Activated B cell treated with CpG ODN at 0.5 μM for 24 hours (primary cell): ENCODE results near the gene CFAP97. TPM values are rescaled to one million over a fixed set of nuclear protein-coding genes. Genes with fewer than 3 reads are reported as not detected.

Experiments
- ATAC-seq: fragments of 200-7000 bp; cut with Tn5 transposase; one replicate; pipeline ENCODE4 v1.10.0; 2021; ENCODE audit warnings: low read depth, mild to moderate bottlenecking, moderate library complexity
- CTCF ChIA-PET: fragments of 350-600 bp; sonication (Branson Sonifier 250); formaldehyde crosslinking; loops from one replicate; lab custom pipeline; 2021; ENCODE audit warnings: antibody characterized with exemption; lab: Charles Lee
- POLR2A ChIA-PET: fragments of 350-600 bp; sonication (Branson Sonifier 250); formaldehyde crosslinking; loops from one replicate; lab custom pipeline; 2021; ENCODE audit warnings: antibody characterized with exemption; lab: Charles Lee
- DNase-seq: peaks from one replicate; pipeline ENCODE4 v3.0.0; 2022
- H3K27ac Mint-ChIP-seq: one replicate; pipeline ENCODE4 v1.8.0; 2020; ENCODE audit warnings: mixed read lengths
- H3K27me3 Mint-ChIP-seq: one replicate; pipeline ENCODE4 v1.8.0; 2021; ENCODE audit warnings: mixed read lengths
- H3K36me3 Mint-ChIP-seq: one replicate; pipeline ENCODE4 v1.8.0; 2021; ENCODE audit warnings: low read depth, mixed read lengths
- H3K4me1 Mint-ChIP-seq: one replicate; pipeline ENCODE4 v1.8.0; 2021; ENCODE audit warnings: mixed read lengths
- H3K4me3 Mint-ChIP-seq: one replicate; pipeline ENCODE4 v1.8.0; 2020; ENCODE audit warnings: mild to moderate bottlenecking, mixed read lengths
- H3K9me3 Mint-ChIP-seq: one replicate; pipeline ENCODE4 v1.8.0; 2020; ENCODE audit warnings: mixed read lengths
- CTCF ChIP-seq: fragments of 200-600 bp; IDR thresholded peaks from one replicate; pipeline ENCODE4 v1.8.0; 2022; ENCODE audit warnings: antibody characterized with exemption, mild to moderate bottlenecking
- intact Hi-C: fragments of 100-400 bp; cut with micrococcal nuclease; formaldehyde crosslinking; loops from one replicate; pipeline ENCODE4 v1.15.1; 2024
- total RNA-seq: library from RNA; stranded (reverse); gene quantifications from 2 replicates; pipeline ENCODE4 v1.2.3, GENCODE V29; 2022

Gene CFAP97
- total RNA-seq, 1 donor from 2014 or later = 44.1 TPM

- peaks cover 2% of the 10 kb centered on the region for H3K4me1 Mint-ChIP-seq
- CTCF ChIA-PET = no interaction called here
- ATAC-seq (no peak), DNase-seq (no peak)
- H3K27ac Mint-ChIP-seq = no peak overlapping the region
- H3K27me3 Mint-ChIP-seq = no peaks in the 10 kb centered on the region
- H3K36me3 Mint-ChIP-seq = peaks cover 42% of the 10 kb centered on the region
- POLR2A ChIA-PET = no interaction called here
- H3K4me3 Mint-ChIP-seq = no peak overlapping the region
- intact Hi-C loops = loop anchor here (10.0 kb wide), 2 partner anchors 445 to 1645 kb away; partner anchors contain the start of gene ING2
- H3K9me3 Mint-ChIP-seq = no peaks in the 10 kb centered on the region
- TF ChIP-seq CTCF = no peak
These were observed 54.4 kb downstream of the CFAP97 start for GRCh38 chr4:185149392-185149791.

- no peak for DNase-seq
- no peak for TF ChIP-seq CTCF
- no peaks in the 10 kb centered on the region for H3K9me3 Mint-ChIP-seq
- no peak overlapping the region for H3K4me3 Mint-ChIP-seq
- H3K27me3 Mint-ChIP-seq = no peaks in the 10 kb centered on the region
- no peak overlapping the region for H3K27ac Mint-ChIP-seq
- intact Hi-C loops = loop anchor here (10.0 kb wide), 2 partner anchors 449 to 1641 kb away; partner anchors contain the start of gene ING2
- peaks cover 13% of the 10 kb centered on the region for H3K4me1 Mint-ChIP-seq
- ATAC-seq = no peak
- ChIA-PET POLR2A (interaction anchor here (0.6 kb wide), 1 partner anchor 323 kb away, joined by 3 read pairs; no protein-coding TSS in a partner anchor), CTCF (interaction anchor here (2.4 kb wide), 1 partner anchor 11 kb away, joined by 7 read pairs; no protein-coding TSS in a partner anchor)
- H3K36me3 Mint-ChIP-seq = peaks cover 16% of the 10 kb centered on the region
These were observed 58.2 kb downstream of the CFAP97 start for GRCh38 chr4:185145572-185145971.

- H3K36me3 Mint-ChIP-seq = peaks cover 13% of the 10 kb centered on the region
- no peaks in the 10 kb centered on the region for H3K9me3 Mint-ChIP-seq
- H3K27ac Mint-ChIP-seq = no peak overlapping the region
- no peaks in the 10 kb centered on the region for H3K27me3 Mint-ChIP-seq
- POLR2A ChIA-PET = interaction anchor here (0.7 to 2.4 kb wide), 4 partner anchors 8 to 65 kb away, joined by 3 to 13 read pairs (median 4); partner anchors contain the start of gene SNX25
- no peak for TF ChIP-seq CTCF
- intact Hi-C loops = loop anchor here (5.0 to 10.0 kb wide), 6 partner anchors 317 to 1640 kb away; partner anchors contain the start of genes ACSL1, CENPU, CYP4V2 and ING2
- H3K4me1 Mint-ChIP-seq = peaks cover 13% of the 10 kb centered on the region
- CTCF ChIA-PET = interaction anchor here (2.4 kb wide), 1 partner anchor 10 kb away, joined by 7 read pairs; no protein-coding TSS in a partner anchor
- ATAC-seq = no peak
- peak overlapping the region; percentile 15 for H3K4me3 Mint-ChIP-seq
- DNase-seq = no peak
These were observed 59.1 kb downstream of the CFAP97 start for GRCh38 chr4:185144601-185145240.

GRCh38 chr4:185143601-185143969, 60.2 kb downstream of the CFAP97 start:
- ATAC-seq = no peak
- no peak for DNase-seq
- Mint-ChIP-seq H3K36me3 (peaks cover 9% of the 10 kb centered on the region), H3K27me3 (peaks cover 3% of the 10 kb centered on the region), H3K9me3 (no peaks in the 10 kb centered on the region), H3K27ac (peak overlapping the region; percentile 61), H3K4me1 (peaks cover 13% of the 10 kb centered on the region), H3K4me3 (peak overlapping the region; percentile 93)
- POLR2A ChIA-PET = interaction anchor here (0.7 to 2.4 kb wide), 14 partner anchors 9 to 1700 kb away, joined by 3 to 13 read pairs (median 4); partner anchors contain the start of genes ANKRD37, CDKN2AIP, CENPU and LRP2BP
- TF ChIP-seq CTCF = no peak
- intact Hi-C loops = loop anchor here (1.0 to 10.0 kb wide), 13 partner anchors 40 to 1699 kb away; partner anchors contain the start of genes ACSL1, ANKRD37, CCDC110 and CDKN2AIP
- CTCF ChIA-PET = interaction anchor here (0.9 to 1.5 kb wide), 5 partner anchors 9 to 104 kb away, joined by 3 to 9 read pairs (median 3); no protein-coding TSS in a partner anchor
